OCI-LY1 (cell line): Measurements from ENCODE around the gene TSPAN5.

Experiments used
- H2AFZ ChIP-seq: fragments of 200-600 bp; sonication (generic), shearing (Covaris generic); 2 replicates; pipeline ENCODE4 v1.6.0; 2014; ENCODE audit warnings: antibody characterized with exemption, mild to moderate bottlenecking, low read length
- H3F3A ChIP-seq: fragments of 200-600 bp; sonication (generic), shearing (Covaris generic); 2 replicates; pipeline ENCODE4 v1.6.0; 2014; ENCODE audit warnings: mild to moderate bottlenecking, antibody characterized with exemption, low read length, moderate library complexity; ENCODE audit not compliant: insufficient read depth
- H3K27ac ChIP-seq: fragments of 200-600 bp; sonication (generic); 2 replicates; pipeline ENCODE4 v1.5.1; 2014; ENCODE audit warnings: low read length, mixed run types, mild to moderate bottlenecking, low read depth; ENCODE audit not compliant: poor library complexity, severe bottlenecking
- H3K27me3 ChIP-seq: fragments of 200-600 bp; sonication (generic); 2 replicates; pipeline ENCODE4 v1.6.0; 2014; ENCODE audit warnings: antibody characterized with exemption, mild to moderate bottlenecking, low read length, moderate library complexity; ENCODE audit not compliant: insufficient read depth
- H3K36me3 ChIP-seq: fragments of 200-600 bp; sonication (generic); 2 replicates; pipeline ENCODE4 v1.6.1; 2014; ENCODE audit warnings: mild to moderate bottlenecking, antibody characterized with exemption, low read length, moderate library complexity, mixed read lengths; ENCODE audit not compliant: insufficient read depth
- H3K4me1 ChIP-seq: fragments of 200-600 bp; sonication (generic); 2 replicates; pipeline ENCODE4 v1.5.1; 2014; ENCODE audit warnings: mild to moderate bottlenecking, low read length, moderate library complexity; ENCODE audit not compliant: insufficient read depth, severe bottlenecking
- H3K4me2 ChIP-seq: fragments of 200-600 bp; sonication (generic), shearing (Covaris generic); 2 replicates; pipeline ENCODE4 v1.6.1; 2014; ENCODE audit warnings: low read length
- H3K4me3 ChIP-seq: fragments of 200-600 bp; sonication (generic); 2 replicates; pipeline ENCODE4 v1.5.1; 2014; ENCODE audit warnings: low read length, low read depth, mild to moderate bottlenecking, mixed read lengths; ENCODE audit not compliant: poor library complexity, severe bottlenecking
- H3K79me2 ChIP-seq: fragments of 200-600 bp; shearing (Covaris generic); 2 replicates; pipeline ENCODE4 v1.6.1; 2016; ENCODE audit warnings: mixed run types, low read length, mixed read lengths; ENCODE audit not compliant: insufficient read depth
- H3K9ac ChIP-seq: fragments of 200-600 bp; sonication (generic), shearing (Covaris generic); 2 replicates; pipeline ENCODE4 v1.6.1; 2014; ENCODE audit warnings: mild to moderate bottlenecking, low read length, mixed read lengths
- H3K9me2 ChIP-seq: fragments of 200-600 bp; sonication (generic), shearing (Covaris generic); 2 replicates; pipeline ENCODE4 v1.6.1; 2014; ENCODE audit warnings: low read depth, mild to moderate bottlenecking, low read length, mixed read lengths
- H3K9me3 ChIP-seq: fragments of 200-600 bp; shearing (Covaris generic); 2 replicates; pipeline ENCODE4 v1.6.1; 2014; ENCODE audit warnings: low read length, mixed read lengths
- H4K20me1 ChIP-seq: fragments of 200-600 bp; sonication (generic), shearing (Covaris generic); 2 replicates; pipeline ENCODE4 v1.6.0; 2016; ENCODE audit warnings: mild to moderate bottlenecking, low read length; ENCODE audit not compliant: insufficient read depth
- EZH2 ChIP-seq: fragments of 200-600 bp; sonication (generic), shearing (Covaris generic); IDR thresholded peaks from 2 replicates; pipeline ENCODE4 v1.8.0; 2017; ENCODE audit warnings: borderline replicate concordance, mixed run types, mild to moderate bottlenecking, antibody characterized with exemption, low read length, moderate library complexity, mixed read lengths
- TF ChIP-seq, protein P1 (sequence below): fragments of 200-600 bp; sonication (generic), shearing (Covaris generic); IDR thresholded peaks from 2 replicates; pipeline ENCODE4 v1.5.1; 2017; ENCODE audit warnings: mild to moderate bottlenecking, antibody characterized with exemption, low read length, moderate library complexity, mixed read lengths

Gene TSPAN5

DNA sequence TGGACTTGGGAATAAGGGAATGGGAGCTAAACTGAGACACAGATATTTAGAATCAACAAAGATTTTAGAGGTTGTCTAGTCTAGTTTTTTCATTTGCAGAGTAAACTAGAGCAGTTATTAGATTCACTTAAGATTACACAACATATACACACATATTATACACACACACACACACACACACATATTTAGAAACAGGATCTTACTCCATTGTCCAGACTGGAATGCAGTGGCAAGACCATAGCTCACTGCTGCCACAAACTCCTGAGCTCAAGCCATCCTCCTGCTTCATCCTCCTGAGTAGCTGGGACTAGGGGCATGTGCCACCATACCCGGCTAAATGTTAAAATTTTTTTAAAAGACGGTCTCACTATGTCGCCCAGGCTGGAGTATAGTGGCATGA, 127.8 kb downstream of the TSPAN5 start:
- no peak overlapping the region for H3K27ac ChIP-seq
- H3K9ac ChIP-seq, result no peak overlapping the region
- no peaks in the 10 kb centered on the region for H4K20me1 ChIP-seq
- H3K4me1 ChIP-seq, result no peaks in the 10 kb centered on the region
- H3K27me3 ChIP-seq, result no peaks in the 10 kb centered on the region
- no peaks in the 10 kb centered on the region for H3K36me3 ChIP-seq
- H3K4me2 ChIP-seq, result no peak overlapping the region
- no peak overlapping the region for H3K4me3 ChIP-seq
- no peaks in the 10 kb centered on the region for H3K79me2 ChIP-seq
- H3F3A ChIP-seq, result no peaks in the 10 kb centered on the region
- TF ChIP-seq, protein P1, sequence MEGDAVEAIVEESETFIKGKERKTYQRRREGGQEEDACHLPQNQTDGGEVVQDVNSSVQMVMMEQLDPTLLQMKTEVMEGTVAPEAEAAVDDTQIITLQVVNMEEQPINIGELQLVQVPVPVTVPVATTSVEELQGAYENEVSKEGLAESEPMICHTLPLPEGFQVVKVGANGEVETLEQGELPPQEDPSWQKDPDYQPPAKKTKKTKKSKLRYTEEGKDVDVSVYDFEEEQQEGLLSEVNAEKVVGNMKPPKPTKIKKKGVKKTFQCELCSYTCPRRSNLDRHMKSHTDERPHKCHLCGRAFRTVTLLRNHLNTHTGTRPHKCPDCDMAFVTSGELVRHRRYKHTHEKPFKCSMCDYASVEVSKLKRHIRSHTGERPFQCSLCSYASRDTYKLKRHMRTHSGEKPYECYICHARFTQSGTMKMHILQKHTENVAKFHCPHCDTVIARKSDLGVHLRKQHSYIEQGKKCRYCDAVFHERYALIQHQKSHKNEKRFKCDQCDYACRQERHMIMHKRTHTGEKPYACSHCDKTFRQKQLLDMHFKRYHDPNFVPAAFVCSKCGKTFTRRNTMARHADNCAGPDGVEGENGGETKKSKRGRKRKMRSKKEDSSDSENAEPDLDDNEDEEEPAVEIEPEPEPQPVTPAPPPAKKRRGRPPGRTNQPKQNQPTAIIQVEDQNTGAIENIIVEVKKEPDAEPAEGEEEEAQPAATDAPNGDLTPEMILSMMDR, result no peak
- no peaks in the 10 kb centered on the region for H3K9me3 ChIP-seq
- no peaks in the 10 kb centered on the region for H3K9me2 ChIP-seq
- H2AFZ ChIP-seq, result no peak overlapping the region

DNA sequence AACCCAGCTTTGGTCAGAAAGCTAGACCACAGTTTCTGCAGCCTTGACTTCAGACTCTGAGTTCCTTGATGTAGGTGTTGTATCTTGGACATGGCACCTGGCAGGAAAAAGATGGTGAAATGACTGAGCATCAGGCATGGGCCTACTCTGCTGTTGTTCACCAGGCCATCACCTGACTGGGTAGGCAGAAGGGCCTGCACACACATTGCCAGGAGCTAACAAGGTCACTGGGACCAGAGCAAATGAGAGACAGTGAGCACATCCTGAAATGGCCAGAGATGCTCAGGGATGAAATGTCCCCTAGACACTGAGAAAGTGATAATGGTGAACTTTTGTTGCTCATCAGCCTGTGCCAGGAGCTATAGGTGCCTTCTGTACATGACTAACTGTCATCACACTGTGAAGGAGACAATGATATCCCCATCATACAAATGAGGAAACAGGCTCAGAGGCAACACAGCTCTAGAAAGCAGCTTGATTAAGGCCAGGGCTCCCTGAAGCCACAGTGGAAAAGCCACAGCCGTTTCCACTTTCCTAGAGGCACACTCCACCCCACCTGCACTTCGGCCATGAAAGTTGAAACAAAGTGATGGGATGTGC, 128.3 kb downstream of the TSPAN5 start:
- H2AFZ ChIP-seq, result no peak overlapping the region
- H3K9me2 ChIP-seq, result no peaks in the 10 kb centered on the region
- H3F3A ChIP-seq, result no peaks in the 10 kb centered on the region
- H3K4me3 ChIP-seq, result no peak overlapping the region
- no peak overlapping the region for H3K4me2 ChIP-seq
- no peaks in the 10 kb centered on the region for H3K79me2 ChIP-seq
- no peaks in the 10 kb centered on the region for H3K9me3 ChIP-seq
- H3K4me1 ChIP-seq, result no peaks in the 10 kb centered on the region
- H3K9ac ChIP-seq, result no peak overlapping the region
- H3K27me3 ChIP-seq, result no peaks in the 10 kb centered on the region
- no peaks in the 10 kb centered on the region for H4K20me1 ChIP-seq
- no peak overlapping the region for H3K27ac ChIP-seq
- no peak for TF ChIP-seq EZH2
- TF ChIP-seq, protein P1, result no peak
- no peaks in the 10 kb centered on the region for H3K36me3 ChIP-seq

DNA sequence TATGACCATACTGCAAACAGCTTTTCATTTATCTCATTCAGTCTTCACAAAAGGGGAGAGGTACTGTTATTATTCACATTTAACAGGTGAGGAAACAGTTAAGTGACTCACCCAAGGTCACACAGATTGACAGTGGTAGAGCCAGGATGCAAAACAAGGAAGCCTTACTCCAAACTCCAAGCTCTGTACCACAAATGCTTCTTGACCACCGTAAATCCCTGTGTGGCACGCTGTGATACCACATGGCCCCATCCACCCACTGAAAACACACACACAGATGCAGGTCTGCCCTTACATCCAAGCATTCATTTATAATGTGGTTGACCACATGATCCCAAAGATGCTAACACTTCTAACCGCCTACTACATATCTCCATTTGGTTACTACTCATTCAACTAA, 129.5 kb downstream of the TSPAN5 start:
- Histone ChIP-seq H3K27me3 (no peaks in the 10 kb centered on the region), H3K36me3 (no peaks in the 10 kb centered on the region), H3K9me3 (no peaks in the 10 kb centered on the region), H3K4me1 (no peaks in the 10 kb centered on the region), H3K4me3 (no peak overlapping the region), H2AFZ (no peak overlapping the region), H3K9me2 (no peaks in the 10 kb centered on the region), H3K4me2 (no peak overlapping the region), H3K79me2 (no peaks in the 10 kb centered on the region), H4K20me1 (no peaks in the 10 kb centered on the region), H3F3A (no peaks in the 10 kb centered on the region), H3K9ac (no peak overlapping the region), H3K27ac (no peak overlapping the region)
- TF ChIP-seq EZH2, result no peak
- TF ChIP-seq, protein P1, result no peak
